ENCODE results near the gene PKDCC. TPM values are rescaled to one million over a fixed set of nuclear protein-coding genes. Genes with fewer than 3 reads are reported as not detected.
A peak's percentile ranks its signal among the peaks of the same experiment; 100 is the strongest.

The PKDCC gene
- total RNA-seq, 1 donor from 2014 or later: 9.6 TPM

- Mint-ChIP-seq H3K4me1 (ENCODE audit: unreplicated experiment) (peaks cover 31% of the 10 kb centered on the region), H3K36me3 (ENCODE audit: low read depth, unreplicated experiment) (no peaks in the 10 kb centered on the region), H3K4me3 (ENCODE audit: unreplicated experiment) (no peak overlapping the region), H3K27ac (ENCODE audit: unreplicated experiment) (no peak overlapping the region), H3K27me3 (ENCODE audit: unreplicated experiment) (peaks cover 11% of the 10 kb centered on the region), H3K9me3 (ENCODE audit: unreplicated experiment) (no peaks in the 10 kb centered on the region)
- no peak for TF ChIP-seq CTCF (IDR thresholded peaks at IDR 0.05; ENCODE audit: unreplicated experiment)
- no peak for DNase-seq (ENCODE audit: low spot score)
These were observed 40.0 kb downstream of the PKDCC start for GRCh38 chr2:42087857-42088195.

- no peaks in the 10 kb centered on the region for H3K9me3 Mint-ChIP-seq (ENCODE audit: unreplicated experiment)
- peak; percentile 88 for TF ChIP-seq CTCF (IDR thresholded peaks at IDR 0.05; ENCODE audit: unreplicated experiment)
These were observed 41.6 kb downstream of the PKDCC start for GRCh38 chr2:42089340-42089925.

DNA sequence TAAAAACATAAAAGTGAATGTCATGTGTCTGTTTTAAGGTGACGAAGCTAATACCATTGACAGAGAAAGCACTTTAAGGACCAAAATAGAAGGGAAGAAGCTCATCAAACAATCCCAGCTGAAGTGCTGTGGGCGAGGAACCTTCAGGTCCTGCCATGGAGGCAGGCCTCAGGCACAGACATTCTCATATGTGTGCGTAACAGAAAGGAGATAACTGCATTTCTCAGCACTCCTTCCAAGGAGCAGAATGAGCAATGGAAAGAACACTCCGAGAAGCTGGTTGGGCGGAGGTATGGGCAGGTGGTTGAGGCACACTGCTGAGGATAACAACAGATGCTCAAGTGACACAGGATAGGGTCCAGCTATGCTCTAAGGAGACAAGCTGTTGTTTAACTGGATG is 42.4 kb downstream of the PKDCC start:
- Mint-ChIP-seq H3K4me3 (ENCODE audit: unreplicated experiment) (no peak overlapping the region), H3K27ac (ENCODE audit: unreplicated experiment) (no peak overlapping the region), H3K9me3 (ENCODE audit: unreplicated experiment) (no peaks in the 10 kb centered on the region), H3K4me1 (ENCODE audit: unreplicated experiment) (peaks cover 22% of the 10 kb centered on the region), H3K36me3 (ENCODE audit: low read depth, unreplicated experiment) (no peaks in the 10 kb centered on the region), H3K27me3 (ENCODE audit: unreplicated experiment) (peaks cover 11% of the 10 kb centered on the region)
- TF ChIP-seq CTCF (IDR thresholded peaks at IDR 0.05; ENCODE audit: unreplicated experiment): no peak
- DNase-seq (ENCODE audit: low spot score): no peak

More at GRCh38 chr2:42089340-42089925, 41.6 kb downstream of the PKDCC start:
- peak; percentile 74 for DNase-seq (ENCODE audit: low spot score)
- Mint-ChIP-seq H3K27ac (ENCODE audit: unreplicated experiment) (no peak overlapping the region), H3K27me3 (ENCODE audit: unreplicated experiment) (peaks cover 11% of the 10 kb centered on the region), H3K4me3 (ENCODE audit: unreplicated experiment) (no peak overlapping the region), H3K36me3 (ENCODE audit: low read depth, unreplicated experiment) (no peaks in the 10 kb centered on the region), H3K4me1 (ENCODE audit: unreplicated experiment) (peaks cover 27% of the 10 kb centered on the region)

GRCh38 chr2:42091671-42092070 is 43.9 kb downstream of the PKDCC start:
- Mint-ChIP-seq H3K27me3 (ENCODE audit: unreplicated experiment) (peaks cover 7% of the 10 kb centered on the region), H3K4me3 (ENCODE audit: unreplicated experiment) (no peak overlapping the region), H3K36me3 (ENCODE audit: low read depth, unreplicated experiment) (no peaks in the 10 kb centered on the region), H3K9me3 (ENCODE audit: unreplicated experiment) (no peaks in the 10 kb centered on the region), H3K4me1 (ENCODE audit: unreplicated experiment) (peaks cover 11% of the 10 kb centered on the region), H3K27ac (ENCODE audit: unreplicated experiment) (no peak overlapping the region)
- DNase-seq (ENCODE audit: low spot score): no peak
- no peak for TF ChIP-seq CTCF (IDR thresholded peaks at IDR 0.05; ENCODE audit: unreplicated experiment)

DNA sequence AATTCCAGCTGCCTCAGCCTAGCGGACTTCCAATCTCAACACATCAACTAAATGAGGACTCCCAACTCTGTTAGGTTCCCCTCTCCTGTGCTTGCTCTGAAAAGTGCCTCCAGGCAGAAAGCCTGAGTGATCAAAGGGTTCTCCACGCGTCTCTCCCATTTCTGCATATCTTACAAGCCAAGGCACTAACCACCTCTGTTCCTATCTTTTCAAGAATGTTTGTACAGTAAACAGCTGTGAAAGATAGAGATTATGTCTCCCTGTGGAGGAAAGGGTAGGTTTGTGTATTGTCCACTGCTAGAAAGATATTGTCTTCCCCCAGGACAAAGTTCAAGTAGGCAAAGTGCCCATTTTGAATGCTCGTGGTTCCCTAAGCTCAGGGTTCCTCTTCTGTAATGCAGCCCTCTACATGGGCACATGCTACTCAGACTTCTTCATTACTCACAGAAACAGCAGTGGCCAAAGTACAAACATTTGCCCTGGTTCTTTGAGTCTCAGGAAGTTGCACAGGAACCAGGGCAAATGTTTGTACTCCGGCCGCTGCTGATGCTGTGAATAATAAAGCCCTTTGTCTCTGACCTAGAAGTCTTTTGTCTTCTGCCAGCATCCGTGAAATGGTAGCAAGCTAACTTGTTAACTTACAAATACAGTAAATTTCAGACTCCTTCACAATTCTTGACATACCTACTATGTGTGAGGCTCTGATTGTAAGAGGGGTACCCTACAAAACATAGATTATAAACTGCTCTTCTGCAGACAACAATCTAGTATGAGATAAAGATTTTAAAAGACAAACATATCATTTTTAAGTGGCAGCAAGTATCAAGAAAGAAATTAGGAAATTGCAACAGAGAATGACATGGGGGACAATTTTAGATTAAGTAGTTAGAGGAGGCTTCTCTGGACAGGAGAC is 44.5 kb downstream of the PKDCC start:
- Mint-ChIP-seq H3K4me1 (ENCODE audit: unreplicated experiment) (peaks cover 11% of the 10 kb centered on the region), H3K27ac (ENCODE audit: unreplicated experiment) (no peak overlapping the region), H3K36me3 (ENCODE audit: low read depth, unreplicated experiment) (no peaks in the 10 kb centered on the region), H3K4me3 (ENCODE audit: unreplicated experiment) (no peak overlapping the region), H3K27me3 (ENCODE audit: unreplicated experiment) (peaks cover 7% of the 10 kb centered on the region), H3K9me3 (ENCODE audit: unreplicated experiment) (no peaks in the 10 kb centered on the region)
- TF ChIP-seq CTCF (IDR thresholded peaks at IDR 0.05; ENCODE audit: unreplicated experiment): no peak
- DNase-seq (ENCODE audit: low spot score): no peak

All from endothelial cell (in vitro differentiated cells).